H1 (cell line): ENCODE data around the gene ZNF316. TPM values are rescaled to one million over a fixed set of nuclear protein-coding genes. Genes with fewer than 3 reads are reported as not detected.

ENCODE experiments used
- CTCF ChIA-PET: fragments of 300-600 bp; sonication (Branson Sonifier 250); formaldehyde crosslinking; loops from one replicate; lab custom pipeline; 2021; ENCODE audit not compliant: partially characterized antibody; lab: Charles Lee
- POLR2A ChIA-PET: fragments of 300-600 bp; sonication (Branson Sonifier 250); formaldehyde crosslinking; loops from one replicate; lab custom pipeline; 2021; ENCODE audit warnings: inconsistent platforms; ENCODE audit not compliant: partially characterized antibody; lab: Charles Lee
- DNase-seq, 2 experiments: peaks; one replicate each; pipeline versions ENCODE4 v3.0.0 to v3.0.0-alpha.2; 2010 to 2022; ENCODE audit warnings: low spot score in 2 of 2, low read depth in 1 of 2, mixed read lengths in 1 of 2
- FAIRE-seq: peaks from 2 replicates; lab custom pipeline; 2011; peaks lifted over from hg19 to GRCh38; lab: Jason Lieb, UNC
- H2AFZ ChIP-seq: 2 replicates; pipeline ENCODE4 v1.8.1; 2012; ENCODE audit warnings: low read length, inconsistent platforms
- H2AK5ac ChIP-seq: 2 replicates; pipeline ENCODE4 v1.6.1; 2013; ENCODE audit warnings: low read depth, low read length
- H2BK120ac ChIP-seq: replicated peaks from 2 replicates; pipeline ENCODE3; 2013; ENCODE audit warnings: low read depth, low read length, inconsistent platforms
- H2BK12ac ChIP-seq: 2 replicates; pipeline ENCODE4 v1.6.1; 2013; ENCODE audit warnings: low read depth, low read length
- H2BK15ac ChIP-seq: 2 replicates; pipeline ENCODE4 v1.6.1; 2013; ENCODE audit warnings: low read length
- H2BK20ac ChIP-seq: 2 replicates; pipeline ENCODE4 v1.6.1; 2013; ENCODE audit warnings: low read length
- H2BK5ac ChIP-seq: 2 replicates; pipeline ENCODE4 v1.6.1; 2013; ENCODE audit warnings: low read depth, low read length
- H3K14ac ChIP-seq: 2 replicates; pipeline ENCODE4 v1.6.1; 2013; ENCODE audit warnings: inconsistent platforms; ENCODE audit not compliant: insufficient read length
- H3K18ac ChIP-seq: 2 replicates; pipeline ENCODE4 v1.6.1; 2013; ENCODE audit warnings: low read length; ENCODE audit errors: extremely low read depth
- H3K23ac ChIP-seq: 2 replicates; pipeline ENCODE4 v1.6.1; 2013; ENCODE audit warnings: inconsistent platforms; ENCODE audit not compliant: insufficient read length
- H3K23me2 ChIP-seq: 2 replicates; pipeline ENCODE4 v1.6.1; 2013; ENCODE audit warnings: low read depth, low read length
- H3K27ac ChIP-seq: 2 replicates; pipeline ENCODE4 v1.6.1; 2011; ENCODE audit warnings: low read depth, low read length, inconsistent platforms
- H3K27me3 ChIP-seq, 4 experiments: replicated peaks in 1 of 4; 1 replicate in 1 of 4; 2 replicates in 3 of 4; pipeline versions ENCODE4 v1.6.1 to v1.8.1; 2011 to 2013; ENCODE audit warnings: low read length in 3 of 4, mild to moderate bottlenecking in 3 of 4, inconsistent platforms in 2 of 4, mixed read lengths in 2 of 4, moderate library complexity in 1 of 4; ENCODE audit not compliant: control insufficient read depth in 3 of 4, insufficient read depth in 3 of 4; ENCODE audit errors: extremely low read depth in 1 of 4
- H3K36me3 ChIP-seq, 4 experiments: 2 replicates each; pipeline versions ENCODE4 v1.6.1 to v1.8.1; 2011 to 2013; ENCODE audit warnings: mild to moderate bottlenecking in 4 of 4, low read length in 3 of 4, moderate library complexity in 2 of 4, control low read depth in 1 of 4, inconsistent platforms in 1 of 4; ENCODE audit not compliant: insufficient read depth in 4 of 4, control insufficient read depth in 2 of 4
- H3K4ac ChIP-seq: replicated peaks from 2 replicates; pipeline ENCODE3; 2013; ENCODE audit warnings: low read length, low read depth, mixed read lengths, inconsistent platforms; ENCODE audit not compliant: insufficient read length
- H3K4me1 ChIP-seq, 4 experiments: replicated peaks in 1 of 4; 1 replicate in 1 of 4; 2 replicates in 3 of 4; pipeline versions ENCODE4 v1.6.1 to v1.8.1; 2011 to 2013; ENCODE audit warnings: low read length in 3 of 4, inconsistent platforms in 2 of 4, mixed read lengths in 1 of 4; ENCODE audit not compliant: insufficient read depth in 4 of 4, control insufficient read depth in 3 of 4
- H3K4me2 ChIP-seq, 2 experiments: 2 replicates each; pipeline versions ENCODE4 v1.6.1 to v1.8.1; 2011 to 2013; ENCODE audit warnings: low read depth in 2 of 2, low read length in 2 of 2, control low read depth in 1 of 2, inconsistent platforms in 1 of 2, mild to moderate bottlenecking in 1 of 2; ENCODE audit not compliant: insufficient read depth in 1 of 2
- H3K4me3 ChIP-seq, 4 experiments: fragments of 200-600, 300-600 bp in 1 of 4; sonication (generic), shearing (Covaris generic), sonication (Bioruptor Twin) in 1 of 4; 2 replicates each; pipeline versions ENCODE4 v1.5.1 to v1.8.1; 2011 to 2016; ENCODE audit warnings: low read length in 4 of 4, low read depth in 3 of 4, control low read depth in 2 of 4, inconsistent platforms in 2 of 4, mild to moderate bottlenecking in 2 of 4, mixed read lengths in 1 of 4, moderate library complexity in 1 of 4; ENCODE audit not compliant: insufficient read depth in 2 of 4; ENCODE audit errors: extremely low read depth in 1 of 4
- H3K56ac ChIP-seq: replicated peaks from 2 replicates; pipeline ENCODE3; 2013; ENCODE audit warnings: low read depth, mild to moderate bottlenecking, mixed read lengths, low read length, inconsistent platforms; ENCODE audit not compliant: insufficient read length
- H3K79me1 ChIP-seq: 2 replicates; pipeline ENCODE4 v1.6.1; 2013; ENCODE audit warnings: low read depth, low read length, control low read depth
- H3K79me2 ChIP-seq, 2 experiments: 2 replicates each; pipeline versions ENCODE4 v1.6.1 to v1.8.1; 2012 to 2013; ENCODE audit warnings: low read length in 2 of 2, mild to moderate bottlenecking in 2 of 2, inconsistent platforms in 1 of 2; ENCODE audit not compliant: insufficient read depth in 2 of 2, control insufficient read depth in 1 of 2
- H3K9ac ChIP-seq, 4 experiments: replicated peaks in 1 of 4; 1 replicate in 1 of 4; 2 replicates in 3 of 4; pipeline versions ENCODE4 v1.6.1 to v1.8.1; 2011 to 2013; ENCODE audit warnings: low read depth in 3 of 4, low read length in 3 of 4, control low read depth in 2 of 4, mild to moderate bottlenecking in 2 of 4, moderate library complexity in 2 of 4, inconsistent platforms in 1 of 4; ENCODE audit errors: extremely low read depth in 1 of 4
- H3K9me3 ChIP-seq, 2 experiments: 2 replicates each; pipeline versions ENCODE4 v1.6.1 to v1.8.1; 2012 to 2013; ENCODE audit warnings: mild to moderate bottlenecking in 2 of 2, moderate library complexity in 2 of 2, control low read depth in 1 of 2, inconsistent platforms in 1 of 2, low read depth in 1 of 2, low read length in 1 of 2, mixed read lengths in 1 of 2; ENCODE audit not compliant: insufficient read depth in 2 of 2
- H4K20me1 ChIP-seq, 2 experiments: replicated peaks in 1 of 2; 2 replicates each; pipeline versions ENCODE3 to v1.8.1; 2011 to 2013; ENCODE audit warnings: inconsistent platforms in 2 of 2, low read length in 2 of 2, mild to moderate bottlenecking in 1 of 2; ENCODE audit not compliant: insufficient read depth in 2 of 2, control insufficient read depth in 1 of 2
- H4K5ac ChIP-seq: 2 replicates; pipeline ENCODE4 v1.6.1; 2013; ENCODE audit warnings: low read length, low read depth, mixed read lengths, inconsistent platforms; ENCODE audit not compliant: insufficient read length
- H4K8ac ChIP-seq: 2 replicates; pipeline ENCODE4 v1.8.0; 2013; ENCODE audit warnings: mild to moderate bottlenecking, moderate library complexity, low read length, inconsistent platforms; ENCODE audit not compliant: insufficient read depth; ENCODE audit errors: extremely low read depth
- H4K91ac ChIP-seq: replicated peaks from 2 replicates; pipeline ENCODE3; 2013; ENCODE audit warnings: low read length, mixed read lengths, inconsistent platforms; ENCODE audit not compliant: insufficient read length
- CREB1 ChIP-seq: IDR thresholded peaks from 2 replicates; pipeline ENCODE4 v1.6.1; 2012; ENCODE audit warnings: inconsistent platforms
- NANOG ChIP-seq: IDR thresholded peaks from 2 replicates; pipeline ENCODE4 v1.6.1; 2011; ENCODE audit warnings: low read length, low read depth, mild to moderate bottlenecking, inconsistent platforms; ENCODE audit not compliant: insufficient read depth, poor library complexity, severe bottlenecking
- RNF2 ChIP-seq: fragments of 200-900, 300-1000 bp; sonication (generic); IDR thresholded peaks from 2 replicates; pipeline ENCODE4 v1.7.1; 2016; ENCODE audit warnings: borderline replicate concordance, low read depth, mild to moderate bottlenecking, antibody characterized with exemption, low read length; ENCODE audit not compliant: poor library complexity, severe bottlenecking; ENCODE audit errors: missing control alignments
- SIX5 ChIP-seq: IDR thresholded peaks from 2 replicates; pipeline ENCODE4 v1.6.1; 2011; ENCODE audit warnings: mild to moderate bottlenecking, low read depth, low read length
- TAF7 ChIP-seq: optimal IDR thresholded peaks from 2 replicates; pipeline ENCODE3; 2011; ENCODE audit warnings: low read depth, mild to moderate bottlenecking, inconsistent platforms, low read length, moderate library complexity, borderline replicate concordance
- WGBS, 2 experiments: shearing (Covaris generic) in 1 of 2; methylation state at CpG; one replicate each; pipeline versions ENCODE4 v1.1.6 to v1.1.7; 2013 to 2015; ENCODE audit warnings: low lambda C conversion rate in 2 of 2, mixed read lengths in 2 of 2, inconsistent platforms in 1 of 2, low coverage in 1 of 2, missing lambda C conversion rate in 1 of 2; ENCODE audit not compliant: insufficient replicate concordance in 2 of 2, insufficient coverage in 1 of 2, insufficient read length in 1 of 2; ENCODE audit errors: extremely low coverage in 1 of 2, missing lambda C conversion rate in 1 of 2; 5-methylcytosine and 5-hydroxymethylcytosine counted together
- polyA plus RNA-seq, 7 experiments: library from polyadenylated mRNA; depleted of rRNA in 3 of 7; stranded (reverse) in 5 of 7; unstranded in 2 of 7; fragments of >200 nt in 5 of 7; fragments of 200-250 nt in 2 of 7; gene quantifications; 1 replicate in 5 of 7; 2 replicates in 1 of 7; 4 replicates in 1 of 7; pipeline versions ENCODE4 v1.2.1 to v1.2.3, GENCODE V29; 2011 to 2013; ENCODE audit warnings: missing spikeins in 2 of 7, mixed read lengths in 2 of 7
- total RNA-seq: library from RNA; stranded (reverse); fragmentation: NEBNext Ultra II Directional; extraction: Animal tissue kit (Norgen Biotek cat#: 25700); gene quantifications from 2 replicates; pipeline ENCODE4 v1.2.1, GENCODE V29; 2021

Gene ZNF316
- total and polyA plus RNA-seq, 2 of the 8 experiments (the other 6 are each of a cell fraction or from before 2014, with no cell fraction given): 3.6 to 13.7 TPM

GRCh38 chr7:6658618-6659345, 21.7 kb downstream of the ZNF316 start:
- Histone ChIP-seq H3K4me1 (peaks cover 0 to 6% (median under 1%) of the 10 kb centered on the region in 4 experiments; a peak in 4 of 7 replicates), H2BK12ac (no peak overlapping the region), H4K5ac (no peak overlapping the region), H2BK20ac (no peak overlapping the region), H3K79me2 (no peaks in the 10 kb centered on the region), H3K18ac (no peak overlapping the region), H3K9me3 (no peaks in the 10 kb centered on the region), H2BK5ac (no peak overlapping the region), H3K27ac (no peak overlapping the region), H3K4ac (no peak overlapping the region), H3K4me3 (no peak overlapping the region), H3K14ac (no peak overlapping the region), H3K27me3 (no peaks in the 10 kb centered on the region), H3K79me1 (no peaks in the 10 kb centered on the region), H3K23me2 (no peaks in the 10 kb centered on the region), H3K23ac (no peak overlapping the region), H3K4me2 (no peak overlapping the region), H3K36me3 (peaks cover 0 to 9% (median 0%) of the 10 kb centered on the region in 4 experiments; a peak in 1 of 8 replicates), H3K56ac (no peak overlapping the region), H4K8ac (no peak overlapping the region), H2AFZ (no peak overlapping the region), H2BK120ac (no peak overlapping the region), H4K91ac (no peak overlapping the region), H2AK5ac (no peak overlapping the region), H3K9ac (no peak overlapping the region), H4K20me1 (peaks cover 0 to 2% of the 10 kb centered on the region in 2 experiments), H2BK15ac (no peak overlapping the region)
- no peak for TF ChIP-seq RNF2
- no peak for TF ChIP-seq NANOG
- TF ChIP-seq CREB1: no peak
- no peak for TF ChIP-seq TAF7
- no peak for TF ChIP-seq SIX5
- no peak for FAIRE-seq
- ChIA-PET POLR2A (interaction anchor here (0.6 to 2.3 kb wide), 3 partner anchors 9 to 55 kb away, joined by 3 to 7 read pairs (median 4); no protein-coding TSS in a partner anchor), CTCF (interaction anchor here (0.8 to 1.7 kb wide), 9 partner anchors 9 to 272 kb away, joined by 3 to 6 read pairs (median 3); no protein-coding TSS in a partner anchor)
- DNase-seq: no peak
- 70 to 100% methylated on average over 1 to 11 of the region's 11 CpGs for WGBS, 2 experiments
